Breast epithelium (tissue), 4 donors: Measurements from ENCODE around the gene HDAC2. TPM values are rescaled to one million over a fixed set of nuclear protein-coding genes. Genes with fewer than 3 reads are reported as not detected.

Source experiments
- DNase-seq, 2 donors: peaks; one replicate each; pipeline ENCODE4 v3.0.0-alpha.2; 2019; ENCODE audit warnings: low spot score in 2 of 2
- H3K27ac ChIP-seq, 2 donors: fragments of 200-600 bp; sonication (generic) in 1 of 2; one replicate each; pipeline ENCODE4 v1.5.1; 2016 to 2019; ENCODE audit warnings: mild to moderate bottlenecking in 1 of 2
- H3K27me3 ChIP-seq, 2 donors: fragments of 200-600 bp; sonication (generic) in 1 of 2; one replicate each; pipeline versions ENCODE4 v1.5.1 to v1.6.0; 2017 to 2019; ENCODE audit warnings: control low read depth in 1 of 2, mild to moderate bottlenecking in 1 of 2
- H3K36me3 ChIP-seq: fragments of 200-600 bp; one replicate; pipeline ENCODE4 v1.5.1; 2019
- H3K4me1 ChIP-seq, 2 donors: fragments of 200-600 bp; sonication (generic); one replicate each; pipeline ENCODE4 v1.5.1; 2016 to 2019; ENCODE audit warnings: control low read depth in 1 of 2
- H3K4me3 ChIP-seq, 3 donors: fragments of 200-600 bp; sonication (generic); 1 replicate in 2 of 3; 2 replicates in 1 of 3; pipeline ENCODE4 v1.5.1; 2016 to 2019; ENCODE audit warnings: mild to moderate bottlenecking in 3 of 3, moderate library complexity in 2 of 3
- H3K9me3 ChIP-seq, 2 donors: fragments of 200-600 bp; sonication (generic) in 1 of 2; one replicate each; pipeline ENCODE4 v1.5.1; 2016 to 2019; ENCODE audit warnings: control low read depth in 1 of 2
- CTCF ChIP-seq, 3 donors: fragments of 450-650 bp; IDR thresholded peaks; one replicate each; pipeline ENCODE4 v1.5.1; 2016 to 2017; ENCODE audit warnings: antibody characterized with exemption in 3 of 3, mild to moderate bottlenecking in 3 of 3, moderate library complexity in 3 of 3
- POLR2A ChIP-seq: fragments of 450-650 bp; IDR thresholded peaks from one replicate; pipeline ENCODE4 v1.6.1; 2016; ENCODE audit warnings: antibody characterized with exemption, mild to moderate bottlenecking, moderate library complexity
- POLR2AphosphoS5 ChIP-seq, 3 donors: sonication (generic); formaldehyde crosslinking; IDR thresholded peaks; one replicate each; pipeline ENCODE4 v1.6.1; 2017; ENCODE audit warnings: antibody characterized with exemption in 3 of 3
- intact Hi-C: fragments of 100-400 bp; cut with DNase I; formaldehyde crosslinking; loops from one replicate; pipeline ENCODE4 v1.15.1; 2023; ENCODE audit warnings: low total_unique reads
- total RNA-seq, 3 donors: library from RNA; depleted of rRNA; stranded (reverse); fragments of >200 nt; gene quantifications; one replicate each; pipeline ENCODE4 v1.1.0, GENCODE V29; 2016

The HDAC2 gene
- total RNA-seq, 3 donors from 2014 or later: 37.9 to 66.5 (median 63.5) TPM

- Histone ChIP-seq H3K4me3 (no peak overlapping the region), H3K27ac (peak overlapping the region in 1 of 2 donors; percentile 32), H3K9me3 (peaks cover 0 to 10% of the 10 kb centered on the region in 2 donors), H3K27me3 (no peaks in the 10 kb centered on the region), H3K4me1 (no peaks in the 10 kb centered on the region), H3K36me3 (no peaks in the 10 kb centered on the region)
- no peak for DNase-seq
- TF ChIP-seq POLR2A: no peak
- TF ChIP-seq POLR2AphosphoS5 (IDR thresholded peaks at IDR 0.05): no peak
- TF ChIP-seq CTCF (IDR thresholded peaks at IDR 0.05): no peak
- intact Hi-C loops: no loop called here
These were observed 81.9 kb downstream of the HDAC2 start for GRCh38 chr6:113888956-113889630.

- no peak for DNase-seq
- Histone ChIP-seq H3K4me3 (no peak overlapping the region), H3K9me3 (peaks cover 0 to 10% of the 10 kb centered on the region in 2 donors), H3K4me1 (no peaks in the 10 kb centered on the region), H3K27me3 (no peaks in the 10 kb centered on the region), H3K27ac (peak overlapping the region in 1 of 2 donors; percentile 32), H3K36me3 (no peaks in the 10 kb centered on the region)
- TF ChIP-seq POLR2AphosphoS5 (IDR thresholded peaks at IDR 0.05) (no peak), CTCF (IDR thresholded peaks at IDR 0.05) (no peak), POLR2A (no peak)
- intact Hi-C loops: no loop called here
These were observed 82.5 kb downstream of the HDAC2 start for GRCh38 chr6:113888493-113888892.

- intact Hi-C loops: no loop called here
These were observed 84.4 kb downstream of the HDAC2 start for GRCh38 chr6:113886512-113886911.

GRCh38 chr6:113884011-113884410 lies 86.9 kb downstream of the HDAC2 start:
- DNase-seq: no peak
- no peak for TF ChIP-seq POLR2AphosphoS5 (IDR thresholded peaks at IDR 0.05)
- TF ChIP-seq POLR2A: no peak
- no peak for TF ChIP-seq CTCF (IDR thresholded peaks at IDR 0.05)
- H3K27me3 ChIP-seq: no peaks in the 10 kb centered on the region
- intact Hi-C loops: no loop called here
- no peaks in the 10 kb centered on the region for H3K36me3 ChIP-seq
- H3K4me1 ChIP-seq: no peaks in the 10 kb centered on the region
- H3K9me3 ChIP-seq: no peaks in the 10 kb centered on the region
- no peak overlapping the region for H3K4me3 ChIP-seq
- H3K27ac ChIP-seq: no peak overlapping the region

More at GRCh38 chr6:113886512-113886911, 84.4 kb downstream of the HDAC2 start:
- no peaks in the 10 kb centered on the region for H3K36me3 ChIP-seq
- no peak overlapping the region for H3K27ac ChIP-seq
- H3K27me3 ChIP-seq: no peaks in the 10 kb centered on the region
- H3K9me3 ChIP-seq: peaks cover 0 to under 1% of the 10 kb centered on the region in 2 donors
- TF ChIP-seq POLR2AphosphoS5 (IDR thresholded peaks at IDR 0.05): no peak
- no peak for TF ChIP-seq CTCF (IDR thresholded peaks at IDR 0.05)
- TF ChIP-seq POLR2A: no peak
- H3K4me3 ChIP-seq: no peak overlapping the region
- H3K4me1 ChIP-seq: no peaks in the 10 kb centered on the region
- DNase-seq: no peak

Other genes starting within 250 kb of the HDAC2 start
- gene MARCKS, start 113.8 kb downstream of the HDAC2 start, total RNA-seq: 10 to 100 TPM; 19.8 to 54.4 (median 50.8) TPM